Suppressor macrophage (primary cell): ENCODE data around the gene RTTN.
"Not testable (repeated sequence)": the region's sequence is repeated elsewhere in the genome, so short reads cannot be mapped to it uniquely, and the experiment has no call there.

ENCODE experiments used
- DNase-seq, 4 experiments: peaks; one replicate each; pipeline ENCODE4 v3.0.0-alpha.2; 2020 to 2022
- total RNA-seq, 17 experiments: gene quantifications; one replicate each; lab custom pipeline; 2026; ENCODE audit warnings: mixed read lengths in 6 of 17, inconsistent platforms in 3 of 17; lab: John Stamatoyannopoulos, UW

RTTN gene, protein sequence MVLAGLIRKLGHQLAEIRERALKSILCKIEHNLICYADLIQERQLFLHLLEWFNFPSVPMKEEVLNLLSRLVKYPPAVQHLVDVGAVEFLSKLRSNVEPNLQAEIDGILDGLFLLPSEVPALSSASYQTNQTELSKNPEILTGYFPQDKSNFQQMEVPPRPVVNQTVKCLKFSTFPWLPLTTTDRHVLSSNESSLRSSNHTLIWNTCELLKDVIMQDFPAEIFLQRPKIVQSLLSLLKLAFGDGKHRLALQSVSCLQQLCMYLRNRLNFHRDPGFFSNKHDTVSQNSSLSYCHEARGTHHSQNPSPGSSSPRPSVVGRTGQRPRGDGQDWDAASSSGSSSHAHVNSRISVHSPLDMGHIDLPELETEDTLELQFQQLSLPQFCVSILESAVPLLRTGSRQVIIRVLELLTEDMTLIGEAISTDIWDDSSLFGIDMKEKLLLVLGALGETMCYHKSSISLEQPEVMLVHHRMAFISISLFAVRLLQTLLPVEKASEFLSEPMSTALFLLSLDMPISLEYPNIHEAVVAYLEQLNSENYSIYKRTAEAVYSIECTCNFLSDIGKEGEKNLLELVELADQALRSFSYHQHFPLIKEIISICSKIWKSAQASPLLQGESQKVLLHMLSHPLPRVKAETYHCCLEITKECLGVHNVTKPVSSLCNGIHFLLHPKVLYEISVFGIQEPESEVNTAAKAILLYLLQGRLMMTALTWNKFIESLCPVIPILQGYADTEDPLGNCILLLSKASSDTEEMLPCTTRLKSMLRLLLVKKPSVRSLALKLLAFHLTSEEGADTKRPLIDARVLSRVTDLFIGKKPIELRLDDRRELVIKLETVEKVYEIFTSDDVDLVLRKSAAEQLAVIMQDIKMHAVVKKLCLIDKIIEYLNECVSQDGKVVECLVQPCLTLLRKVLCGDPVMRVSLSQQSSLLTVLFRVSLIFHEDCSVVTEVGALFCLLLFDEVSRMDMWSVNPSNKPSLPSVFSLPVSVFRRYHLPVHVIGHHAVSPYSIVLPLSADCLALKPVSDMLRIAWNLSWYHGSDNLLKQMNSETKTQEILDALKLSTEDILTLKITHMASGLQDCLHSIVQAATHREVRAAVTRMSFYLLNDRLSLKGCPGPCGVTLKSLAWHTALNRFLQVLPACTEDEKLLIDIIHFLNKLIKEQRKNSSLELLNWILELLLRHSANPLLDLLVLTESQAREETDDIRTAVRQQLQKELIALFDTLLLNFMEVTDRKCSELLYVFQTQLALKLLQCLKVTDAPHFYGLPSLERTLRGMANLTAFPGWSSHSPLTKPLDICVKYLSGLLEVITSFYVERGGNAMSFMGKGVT (N-terminal part only)
- 2.9 to 22.4 (median 14.5) reads per million in 17 experiments for total RNA-seq

DNA sequence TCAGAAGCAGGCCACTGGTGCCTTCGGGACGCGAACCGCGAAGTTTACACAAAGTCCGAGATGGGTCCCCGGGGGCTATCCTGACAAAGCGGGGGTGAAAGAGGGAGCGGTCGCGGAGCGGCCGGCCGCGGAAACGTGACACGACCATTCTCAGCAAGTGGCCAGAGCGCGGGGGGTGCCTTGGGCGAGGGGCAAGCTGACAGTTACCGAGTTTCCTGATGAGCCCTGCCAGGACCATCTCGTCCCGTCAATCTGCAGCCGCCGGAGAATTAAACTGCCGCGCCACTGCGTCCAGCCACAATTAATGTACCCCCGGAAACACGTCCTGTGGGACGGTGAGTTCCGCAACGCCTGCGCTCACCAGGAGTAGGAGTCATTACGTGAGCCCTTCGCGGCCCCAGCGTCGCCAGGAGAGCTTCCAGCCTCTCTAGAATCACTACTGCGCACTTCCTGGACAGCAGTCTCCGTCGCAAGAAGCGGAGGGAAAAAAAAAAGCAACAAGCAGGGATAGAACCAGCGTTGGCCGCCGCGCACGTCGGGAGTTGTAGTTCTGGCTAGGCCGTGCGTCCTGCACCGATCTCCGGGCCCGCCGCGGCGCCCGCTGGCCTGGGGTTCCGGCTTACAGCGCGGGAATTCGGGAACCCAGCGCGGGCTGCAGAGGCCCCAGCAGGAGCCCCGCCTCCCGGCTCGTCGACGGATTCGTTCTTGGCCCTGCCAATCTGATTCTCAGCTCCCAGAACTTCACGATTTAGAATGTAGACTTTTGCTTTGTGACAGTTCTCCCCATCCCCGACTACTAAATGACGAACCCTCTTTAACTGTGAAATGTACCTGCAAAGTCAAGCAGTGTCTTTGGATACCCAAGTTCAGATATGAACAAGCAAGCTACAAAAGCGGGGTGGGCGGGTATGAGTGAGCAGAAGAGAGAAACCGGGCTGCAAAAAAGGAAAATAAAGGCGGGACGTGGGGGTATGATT, at the start of gene RTTN:
TSS of gene RTTN (minus strand) at position 267 of the 977 bp plus-strand sequence. CDS start at position 238, 29 bp downstream.
- DNase-seq, result peak; percentile 96 to 98 (median 98)

DNA sequence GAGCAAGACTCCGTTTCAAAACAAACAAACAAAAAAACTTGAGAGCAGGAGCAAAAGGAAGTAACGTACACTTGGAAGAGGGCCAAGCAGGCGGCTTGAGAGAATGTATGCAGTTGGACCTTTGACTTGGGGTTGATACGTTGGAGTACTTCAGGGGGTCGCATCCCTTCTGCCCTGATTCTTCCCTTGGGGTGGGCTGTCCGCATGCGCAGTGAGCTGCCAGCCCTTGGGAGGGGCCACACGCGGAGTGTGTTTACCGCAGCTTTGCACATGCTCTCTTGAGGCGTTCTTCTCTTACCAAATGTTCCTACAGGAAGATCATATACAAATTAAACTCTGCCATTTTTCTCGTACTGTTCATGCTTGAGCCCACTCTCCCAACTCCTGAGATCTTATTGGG, 45.3 kb upstream of the RTTN start:
- no peak for DNase-seq

DNA sequence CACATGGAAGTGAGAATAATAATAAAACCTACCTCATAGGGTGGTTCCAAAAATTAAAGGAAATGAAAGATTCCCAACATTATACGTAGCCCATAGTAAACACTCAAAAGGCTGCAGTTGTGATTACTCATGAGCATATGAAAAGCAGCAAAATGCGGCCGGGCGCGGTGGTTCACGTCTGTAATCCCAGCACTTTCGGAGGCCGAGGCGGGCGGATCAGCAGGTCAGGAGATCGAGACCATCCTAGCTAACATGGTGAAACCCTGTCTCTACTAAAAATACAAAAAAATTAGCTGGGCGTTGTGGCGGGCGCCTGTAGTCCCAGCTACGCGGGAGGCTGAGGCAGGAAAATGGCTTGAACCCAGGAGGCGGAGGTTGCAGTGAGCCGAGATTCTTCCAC, 44.4 kb upstream of the RTTN start:
- DNase-seq, result not testable (repeated sequence)

DNA sequence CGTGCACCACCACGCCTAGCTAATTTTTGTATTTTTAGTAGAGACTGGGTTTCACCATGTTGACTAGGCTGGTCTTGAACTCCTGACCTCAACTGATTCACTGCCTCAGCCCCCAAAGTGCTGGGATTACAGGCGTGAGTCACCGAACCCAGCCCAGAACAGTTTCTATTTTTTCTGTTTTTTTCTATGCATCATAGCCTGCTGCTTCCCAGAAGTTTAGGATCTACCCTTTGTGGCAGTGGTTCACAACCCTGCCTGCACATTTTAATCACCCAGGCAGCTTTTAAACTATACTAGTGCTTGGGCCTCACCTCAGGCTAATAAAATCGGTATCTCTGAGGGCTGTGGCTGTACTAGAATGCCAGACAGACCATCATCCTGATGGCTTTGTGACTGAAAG, 43.6 kb upstream of the RTTN start:
- DNase-seq, result no peak

DNA sequence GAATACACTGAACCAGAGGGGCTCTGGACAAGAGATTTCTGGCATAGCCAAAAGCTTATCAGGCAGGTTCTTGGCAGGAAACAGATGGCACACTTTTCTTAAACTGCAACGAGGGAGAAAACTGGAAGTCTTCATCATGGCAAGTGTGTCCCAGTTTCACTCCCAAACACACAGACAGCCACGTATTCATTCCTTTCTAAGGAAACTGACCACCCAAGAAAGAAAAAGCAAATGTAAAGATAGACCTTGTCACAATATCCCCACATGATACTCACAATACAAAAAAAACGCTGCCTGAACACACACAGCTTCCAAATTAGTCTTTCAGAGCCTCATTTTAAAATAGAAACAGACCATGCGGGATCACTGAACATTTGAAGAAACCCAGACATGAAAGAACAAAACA, 40.6 kb upstream of the RTTN start:
- DNase-seq, result no peak

DNA sequence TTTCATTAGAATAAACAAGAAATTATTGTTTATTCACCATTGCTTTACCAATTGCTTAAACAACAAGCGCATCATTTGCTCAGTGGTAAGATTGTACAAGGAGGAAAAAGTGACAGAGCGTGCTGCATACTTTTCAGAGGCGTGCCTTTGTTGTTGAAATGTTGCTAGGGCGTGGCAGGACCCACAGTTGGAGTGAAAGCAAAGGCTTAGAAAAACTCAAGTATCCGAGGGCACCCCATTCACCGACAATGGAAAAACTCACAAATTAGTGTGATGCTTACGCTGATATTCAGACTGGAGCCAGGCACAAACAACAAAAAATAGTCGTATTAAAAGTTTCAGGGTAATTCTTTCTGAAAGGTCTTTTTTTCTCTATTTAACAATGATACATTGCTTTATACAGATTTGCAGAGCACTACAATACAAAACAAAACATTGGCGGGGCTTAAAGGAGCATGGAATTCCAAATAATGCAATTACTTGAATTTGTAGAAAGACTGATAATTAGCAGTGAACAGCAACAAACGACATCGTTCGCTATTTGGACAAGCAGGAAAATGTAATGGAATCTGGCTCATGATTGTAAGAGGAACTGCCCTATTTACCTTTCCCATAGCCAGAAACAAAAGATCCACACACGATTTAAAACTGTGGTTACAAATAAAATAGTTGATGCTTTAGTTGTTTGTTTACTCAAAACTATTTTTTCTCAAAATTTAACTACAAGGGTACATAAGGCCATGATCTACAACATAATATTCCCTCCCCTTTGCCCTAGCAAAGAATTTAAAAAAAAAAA, 37.8 kb upstream of the RTTN start:
- no peak for DNase-seq

DNA sequence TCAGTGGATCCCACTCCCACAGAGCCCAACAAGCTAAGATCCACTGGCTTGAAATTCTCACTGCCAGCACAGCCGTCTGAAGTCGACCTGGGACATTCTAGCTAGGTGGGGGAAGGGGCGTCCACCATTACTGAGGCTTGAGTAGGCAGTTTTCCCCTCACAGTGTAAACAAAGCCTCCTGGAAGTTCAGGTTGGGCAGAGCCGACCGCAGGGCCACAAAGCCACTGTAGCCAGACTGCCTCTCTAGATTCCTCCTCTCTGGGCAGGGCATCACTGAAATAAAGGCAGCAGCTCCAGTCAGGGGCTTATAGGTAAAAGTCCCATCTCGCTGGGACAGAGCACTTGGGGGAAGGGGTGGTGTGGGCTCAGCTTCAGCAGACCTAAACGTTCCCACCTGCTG, 31.4 kb upstream of the RTTN start:
- not testable (repeated sequence) for DNase-seq

DNA sequence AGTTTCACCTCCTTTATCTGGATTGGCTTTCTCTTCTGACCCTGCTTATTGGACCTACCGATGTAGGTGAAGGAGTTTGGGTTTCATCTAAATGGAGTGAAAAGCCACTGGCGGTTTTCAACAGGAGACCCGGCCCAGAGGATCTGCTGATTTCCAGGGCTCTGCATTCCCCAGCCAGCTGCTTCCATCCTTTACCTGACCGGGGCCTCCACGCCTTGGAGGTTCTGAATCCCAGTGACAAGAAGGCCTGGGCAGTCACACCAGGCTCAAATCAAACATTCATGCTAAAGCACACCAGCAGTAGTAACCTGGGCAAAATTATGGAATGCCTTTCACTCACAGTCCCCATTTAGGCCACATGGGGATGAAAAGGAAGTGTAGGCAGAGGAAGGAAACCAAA, 30.0 kb upstream of the RTTN start:
- DNase-seq, result no peak

DNA sequence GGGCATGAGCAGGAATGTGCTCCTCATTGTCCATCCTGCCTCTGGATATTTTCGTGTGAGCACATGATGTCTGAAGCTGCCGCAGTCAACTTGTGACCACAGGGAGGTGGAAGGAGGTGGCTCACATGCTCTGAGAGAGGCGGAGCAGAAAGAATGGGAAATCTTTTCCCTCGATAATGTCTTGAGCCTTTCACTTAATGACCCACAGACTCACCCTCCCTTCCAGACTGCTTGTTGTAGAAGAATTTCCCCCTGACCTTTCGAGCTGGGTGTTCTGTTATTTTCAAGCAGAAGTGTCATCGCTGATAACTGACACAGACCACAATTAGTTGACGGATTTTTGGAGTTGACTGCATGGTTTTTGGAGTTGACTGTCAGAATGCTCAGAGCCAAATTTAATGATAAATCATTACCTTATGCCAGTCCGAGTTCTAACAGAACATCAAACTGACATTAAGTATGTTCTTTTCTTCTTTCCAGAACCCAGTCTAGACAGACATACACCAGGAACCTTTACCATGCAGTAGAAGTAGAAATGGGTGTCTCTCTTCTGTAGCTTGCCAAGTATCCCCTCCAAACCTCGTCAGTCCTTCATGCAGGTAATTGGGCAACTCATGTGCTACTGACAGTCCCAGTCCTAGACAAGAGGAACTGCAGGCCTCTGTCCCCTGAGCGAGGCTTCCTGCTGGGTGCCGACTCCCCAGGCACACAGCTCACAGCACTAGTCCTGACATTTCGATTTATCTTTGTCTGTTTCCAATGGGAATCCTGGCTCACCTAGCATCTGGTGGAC, 29.4 kb upstream of the RTTN start:
- DNase-seq, result peak in 3 of 4 experiments; percentile 41 to 74 (median 71)

DNA sequence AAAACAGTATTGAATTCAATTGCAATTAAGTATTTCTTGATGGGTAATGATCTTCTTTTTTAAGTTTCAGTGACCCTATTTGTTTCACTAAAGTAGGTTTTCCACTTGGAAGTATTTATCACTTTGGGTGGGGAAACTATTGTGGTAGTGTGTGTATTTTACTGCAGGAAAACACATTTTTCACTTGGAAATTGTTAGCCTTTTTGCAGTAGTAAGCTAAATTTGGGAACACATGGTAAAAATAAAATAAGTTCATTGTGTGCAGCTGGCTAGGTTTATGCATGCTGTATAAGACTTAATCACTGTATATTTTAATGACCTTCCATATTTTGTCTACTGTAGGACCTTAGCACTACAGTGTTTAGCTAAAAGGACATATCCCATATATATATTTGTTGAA, 28.5 kb upstream of the RTTN start:
- DNase-seq, result no peak

DNA sequence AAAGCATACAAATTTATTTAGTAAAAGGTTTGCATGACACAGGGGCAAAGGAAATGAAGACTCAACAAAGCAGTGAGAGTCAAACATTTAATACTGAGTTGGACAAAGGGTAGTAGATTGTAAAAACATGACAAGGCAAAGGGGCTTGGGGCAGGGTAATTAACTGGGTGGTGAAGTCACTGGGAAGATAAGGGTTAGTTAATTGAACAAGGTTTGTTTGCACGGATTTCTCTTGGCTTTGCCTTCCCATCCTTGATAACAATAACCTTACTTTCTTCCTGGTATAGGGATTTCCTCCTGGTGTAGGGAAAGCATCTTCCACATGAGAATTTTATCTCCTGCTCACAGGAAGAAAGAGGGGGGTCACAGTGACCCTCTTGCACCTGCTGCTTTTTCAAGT, 26.8 kb upstream of the RTTN start:
- no peak for DNase-seq

DNA sequence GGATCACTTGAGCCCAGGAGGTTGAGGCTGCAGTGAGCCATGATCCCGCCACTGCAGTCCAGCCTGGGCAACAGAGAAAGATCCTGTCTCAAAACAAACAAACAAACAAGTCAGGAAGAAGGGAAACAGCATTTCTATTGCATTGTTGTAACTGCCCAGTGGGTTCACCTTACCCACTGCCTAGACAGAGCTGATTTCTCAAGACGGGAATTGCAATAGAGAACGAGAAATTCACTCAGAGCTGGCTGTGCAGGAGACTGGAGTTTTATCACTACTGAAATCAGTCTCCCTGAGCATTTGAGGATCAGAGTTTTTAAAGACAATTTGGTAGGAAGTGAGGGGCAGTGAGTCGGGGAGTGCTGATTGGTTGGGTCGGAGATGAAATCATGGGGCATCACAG, 24.2 kb upstream of the RTTN start:
- no peak for DNase-seq

DNA sequence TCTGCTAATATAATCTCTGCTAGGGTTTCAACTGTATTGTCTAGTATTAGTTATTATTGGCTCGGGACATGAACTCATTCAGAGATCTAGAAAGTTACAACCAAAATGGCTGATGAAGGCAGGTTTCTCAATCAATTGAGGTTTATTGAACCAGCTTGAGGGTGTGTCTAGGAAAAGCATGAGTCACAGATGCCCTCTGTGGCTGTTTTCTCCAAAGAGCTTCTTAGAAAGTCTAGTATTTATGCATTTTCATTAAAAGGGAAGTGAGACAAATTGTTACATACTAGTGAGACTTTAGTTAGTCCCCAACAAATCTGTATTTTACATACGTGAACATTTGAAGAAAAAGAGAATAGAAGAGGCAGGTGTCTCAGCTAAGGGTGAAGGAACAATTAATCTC, 23.0 kb upstream of the RTTN start:
- peak; percentile 55 to 85 (median 69) for DNase-seq

DNA sequence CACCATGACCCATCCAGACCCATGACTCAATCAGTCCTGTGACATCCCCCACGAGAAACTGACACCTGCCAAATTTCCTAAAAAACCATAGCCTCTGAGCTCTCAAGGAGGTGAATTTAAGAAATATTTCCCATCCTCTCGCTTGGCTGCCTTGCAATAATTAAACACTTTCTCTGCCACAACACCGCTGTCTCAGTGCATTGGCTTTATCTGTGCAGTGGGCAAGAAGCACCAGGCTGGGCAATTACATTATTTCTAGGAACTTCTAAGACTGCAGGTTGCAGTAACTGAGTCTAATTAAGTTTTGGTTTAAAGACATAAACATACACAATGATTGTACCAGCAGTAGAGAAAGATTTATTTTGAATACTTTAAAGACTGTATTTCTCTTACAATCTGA, 22.0 kb upstream of the RTTN start:
- DNase-seq, result no peak

DNA sequence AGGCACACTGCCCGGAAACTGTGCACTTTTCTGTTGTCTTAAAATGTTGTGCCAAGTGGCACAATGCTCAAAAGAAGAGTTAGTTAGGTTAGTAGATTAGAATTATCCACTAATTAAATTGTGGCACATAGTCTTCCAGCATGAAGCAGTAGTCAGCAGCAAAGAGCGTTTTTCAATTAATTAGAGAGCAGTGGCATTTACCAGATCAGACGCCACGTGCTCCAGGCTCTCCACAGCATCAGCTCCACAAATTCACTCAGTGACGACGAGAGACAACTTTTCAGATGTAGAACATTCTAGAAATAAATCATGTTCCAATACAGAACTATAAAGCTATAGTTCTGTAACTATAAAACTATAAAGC, 16.4 kb upstream of the RTTN start:
- no peak for DNase-seq

DNA sequence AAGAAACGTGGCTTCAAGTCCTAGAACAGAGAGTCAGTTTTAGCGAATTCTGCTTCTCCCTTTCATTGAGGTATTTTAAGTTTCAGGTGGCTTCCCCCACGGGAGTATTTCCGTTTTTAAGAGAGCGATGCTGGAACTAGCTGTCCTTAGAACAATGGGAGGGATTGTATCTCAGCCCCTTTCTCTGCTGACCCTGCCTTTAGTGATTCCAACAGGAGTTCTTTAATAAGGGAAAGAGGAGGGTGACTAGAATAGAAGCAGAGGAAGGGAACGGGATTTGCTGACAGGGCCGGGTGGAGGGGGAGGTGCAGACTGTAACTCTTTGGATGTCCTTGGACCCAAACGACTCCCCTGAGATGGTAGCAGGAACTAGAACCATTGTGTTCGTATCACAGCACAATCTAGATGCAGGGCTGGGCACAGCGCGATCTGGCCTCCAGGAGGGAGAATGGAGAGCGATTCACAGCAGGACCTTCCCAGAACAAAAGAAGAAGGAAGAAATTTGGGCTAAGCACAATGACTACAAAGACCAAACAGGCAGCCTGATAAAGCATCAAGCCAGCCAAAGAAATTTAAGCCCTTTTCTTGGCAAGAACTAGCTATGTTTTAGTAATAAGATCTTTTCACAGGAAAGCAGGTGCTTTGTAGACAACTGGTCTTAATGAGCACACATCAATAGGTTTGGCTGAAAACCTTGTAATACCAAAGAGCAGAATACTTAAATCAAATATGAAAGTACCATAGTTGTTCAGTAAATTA, 15.8 kb upstream of the RTTN start:
- no peak for DNase-seq

DNA sequence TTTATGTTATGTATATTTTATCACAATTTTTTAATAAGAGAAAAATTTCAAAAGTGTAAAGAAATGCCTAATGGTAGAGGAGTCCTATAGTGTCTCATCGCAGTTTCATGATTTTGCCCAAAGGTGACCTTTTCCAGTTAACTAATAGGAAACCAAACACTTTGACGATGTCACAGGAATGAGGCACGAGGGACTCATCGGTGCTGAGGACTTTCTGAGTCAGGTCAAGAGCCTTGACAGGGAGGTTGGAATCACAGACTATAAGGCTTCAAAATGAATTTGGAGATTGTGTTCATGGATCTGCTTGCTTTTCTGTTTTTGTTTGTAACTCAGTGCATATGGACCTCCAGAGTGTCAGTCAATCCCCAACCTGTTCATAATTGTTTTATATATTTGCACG, 15.1 kb upstream of the RTTN start:
- no peak for DNase-seq

DNA sequence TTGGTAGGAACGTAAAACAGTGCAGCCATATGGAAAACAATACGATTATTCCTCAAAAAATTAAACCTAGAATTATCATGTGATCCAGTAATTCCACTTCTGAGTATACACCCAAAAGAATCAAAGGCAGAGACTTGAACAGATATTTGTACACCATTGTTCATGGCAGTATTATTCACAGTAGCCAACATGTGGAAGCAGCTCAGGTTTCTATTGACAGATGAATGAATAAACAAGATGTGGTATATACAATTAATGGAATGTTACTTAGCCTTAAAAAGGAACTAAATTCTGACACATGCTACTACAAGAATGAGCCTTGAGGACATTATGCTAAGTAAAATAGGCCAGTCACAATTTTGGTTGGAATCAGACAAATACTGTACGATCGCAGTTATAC, 14.2 kb upstream of the RTTN start:
- no peak for DNase-seq

DNA sequence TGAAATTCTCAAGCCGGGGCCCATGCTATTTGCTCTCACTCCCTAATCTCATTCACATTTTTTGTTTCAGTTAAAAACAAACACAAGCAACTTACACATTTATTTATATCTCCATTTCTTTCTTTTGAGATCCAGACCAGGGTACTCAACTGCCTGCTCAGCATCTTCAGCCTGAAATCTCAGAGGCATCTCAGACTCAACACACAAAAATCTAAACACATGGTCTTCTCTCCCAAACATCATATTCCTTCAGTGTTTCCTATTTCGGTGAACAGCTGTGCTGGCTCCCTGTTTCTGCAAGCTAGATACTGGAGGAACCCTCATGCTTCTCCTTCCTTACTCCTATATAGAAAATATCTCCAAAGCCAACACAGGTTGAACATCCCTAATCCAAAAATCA, 11.3 kb upstream of the RTTN start:
- DNase-seq, result no peak
